Bronchial epithelial cell (primary cell): ENCODE data around the gene FAM53B. TPM values are rescaled to one million over a fixed set of nuclear protein-coding genes. Genes with fewer than 3 reads are reported as not detected.

Source experiments
- DNase-seq: peaks from one replicate; pipeline ENCODE4 v3.0.0-alpha.2; 2010; ENCODE audit warnings: low read depth
- FAIRE-seq: peaks from 2 replicates; lab custom pipeline; 2011; peaks lifted over from hg19 to GRCh38; lab: Jason Lieb, UNC
- H3K27me3 ChIP-seq: 2 replicates; pipeline ENCODE4 v1.5.1; 2011; ENCODE audit warnings: low read length; ENCODE audit not compliant: control insufficient read depth, insufficient read depth
- H3K36me3 ChIP-seq: 2 replicates; pipeline ENCODE4 v1.5.1; 2011; ENCODE audit warnings: low read length; ENCODE audit not compliant: control insufficient read depth, insufficient read depth
- H3K4me3 ChIP-seq: 2 replicates; pipeline ENCODE4 v1.5.1; 2011; ENCODE audit warnings: mild to moderate bottlenecking, low read depth, low read length, control low read depth
- CTCF ChIP-seq: IDR thresholded peaks from 2 replicates; pipeline ENCODE4 v1.5.1; 2011; ENCODE audit warnings: mild to moderate bottlenecking, moderate library complexity, low read length, control low read depth, inconsistent platforms; ENCODE audit not compliant: insufficient read depth, severe bottlenecking
- total RNA-seq: library from RNA; depleted of rRNA; stranded (reverse); fragments of >200 nt; gene quantifications from 2 replicates; pipeline ENCODE4 v1.2.1, GENCODE V29; 2014

Gene FAM53B
- total RNA-seq, 1 donor from 2014 or later = 19.5 TPM

GRCh38 chr10:124717041-124717757, 27.0 kb downstream of the FAM53B start:
- FAIRE-seq (no peak), DNase-seq (no peak)
- Histone ChIP-seq H3K4me3 (no peak overlapping the region), H3K36me3 (peaks cover 4% of the 10 kb centered on the region), H3K27me3 (no peaks in the 10 kb centered on the region)
- no peak for TF ChIP-seq CTCF

- no peak for TF ChIP-seq CTCF
- no peaks in the 10 kb centered on the region for H3K27me3 ChIP-seq
- H3K36me3 ChIP-seq = peaks cover 4% of the 10 kb centered on the region
- FAIRE-seq (no peak), DNase-seq (no peak)
- no peak overlapping the region for H3K4me3 ChIP-seq
Measured at GRCh38 chr10:124716369-124716768, 27.8 kb downstream of the FAM53B start.

GRCh38 chr10:124715439-124715838, 28.7 kb downstream of the FAM53B start:
- H3K36me3 ChIP-seq = peaks cover 4% of the 10 kb centered on the region
- FAIRE-seq = no peak

GRCh38 chr10:124713679-124714255, 30.4 kb downstream of the FAM53B start:
- TF ChIP-seq CTCF = no peak
- no peak overlapping the region for H3K4me3 ChIP-seq
- no peak for FAIRE-seq
- DNase-seq = no peak
- no peaks in the 10 kb centered on the region for H3K27me3 ChIP-seq
- peaks cover 4% of the 10 kb centered on the region for H3K36me3 ChIP-seq

More at GRCh38 chr10:124715439-124715838, 28.7 kb downstream of the FAM53B start:
- TF ChIP-seq CTCF = no peak
- H3K27me3 ChIP-seq = no peaks in the 10 kb centered on the region
- no peak for DNase-seq
- H3K4me3 ChIP-seq = no peak overlapping the region

GRCh38 chr10:124712704-124713407, 31.3 kb downstream of the FAM53B start:
- H3K27me3 ChIP-seq = no peaks in the 10 kb centered on the region
- TF ChIP-seq CTCF = no peak
- no peak for DNase-seq
- FAIRE-seq = no peak
- no peak overlapping the region for H3K4me3 ChIP-seq
- peaks cover 4% of the 10 kb centered on the region for H3K36me3 ChIP-seq
